ENCODE measurements around the gene MED9.

DNA sequence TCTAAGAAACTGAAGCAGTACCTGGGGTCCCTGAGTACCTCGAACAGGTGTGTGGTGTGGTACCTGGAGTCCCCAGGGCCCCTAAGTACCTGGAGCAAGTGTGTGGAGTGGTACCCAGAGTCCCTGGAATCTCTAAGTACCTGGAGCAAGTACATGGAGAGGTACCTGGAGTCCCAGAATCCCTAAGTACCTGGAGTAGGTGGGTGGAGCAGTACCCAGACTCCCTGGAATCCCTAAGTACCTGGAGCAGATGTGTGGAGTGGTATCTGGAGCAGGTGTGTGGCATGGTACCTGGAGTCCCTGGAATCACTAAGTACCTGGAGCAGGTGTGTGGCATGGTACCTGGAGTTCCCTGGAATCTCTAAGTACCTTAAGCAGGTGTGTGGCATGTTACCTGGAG lies 22.5 kb upstream of the MED9 start:
- TF ChIP-seq POLR2AphosphoS5 (IDR thresholded peaks at IDR 0.05) (no peak), POLR2A (IDR thresholded peaks at IDR 0.05) (no peak)
- TF ChIP-seq, protein P1, sequence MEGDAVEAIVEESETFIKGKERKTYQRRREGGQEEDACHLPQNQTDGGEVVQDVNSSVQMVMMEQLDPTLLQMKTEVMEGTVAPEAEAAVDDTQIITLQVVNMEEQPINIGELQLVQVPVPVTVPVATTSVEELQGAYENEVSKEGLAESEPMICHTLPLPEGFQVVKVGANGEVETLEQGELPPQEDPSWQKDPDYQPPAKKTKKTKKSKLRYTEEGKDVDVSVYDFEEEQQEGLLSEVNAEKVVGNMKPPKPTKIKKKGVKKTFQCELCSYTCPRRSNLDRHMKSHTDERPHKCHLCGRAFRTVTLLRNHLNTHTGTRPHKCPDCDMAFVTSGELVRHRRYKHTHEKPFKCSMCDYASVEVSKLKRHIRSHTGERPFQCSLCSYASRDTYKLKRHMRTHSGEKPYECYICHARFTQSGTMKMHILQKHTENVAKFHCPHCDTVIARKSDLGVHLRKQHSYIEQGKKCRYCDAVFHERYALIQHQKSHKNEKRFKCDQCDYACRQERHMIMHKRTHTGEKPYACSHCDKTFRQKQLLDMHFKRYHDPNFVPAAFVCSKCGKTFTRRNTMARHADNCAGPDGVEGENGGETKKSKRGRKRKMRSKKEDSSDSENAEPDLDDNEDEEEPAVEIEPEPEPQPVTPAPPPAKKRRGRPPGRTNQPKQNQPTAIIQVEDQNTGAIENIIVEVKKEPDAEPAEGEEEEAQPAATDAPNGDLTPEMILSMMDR (IDR thresholded peaks at IDR 0.05): no peak

Data from upper lobe of left lung (tissue), 4 donors.